ENCODE data around the gene NCF4. TPM values are rescaled to one million over a fixed set of nuclear protein-coding genes. Genes with fewer than 3 reads are reported as not detected.

NCF4 gene
- total RNA-seq, 1 experiment from 2014 or later, result not detected

- no peak for DNase-seq (ENCODE audit: low read depth)
These were observed 22.4 kb upstream of the NCF4 start for GRCh38 chr22:36838119-36839030.

GRCh38 chr22:36839356-36840073, 21.3 kb upstream of the NCF4 start:
- peak; percentile 5 for DNase-seq (ENCODE audit: low read depth)

GRCh38 chr22:36840106-36840505, 20.7 kb upstream of the NCF4 start:
- DNase-seq (ENCODE audit: low read depth), result no peak

- DNase-seq (ENCODE audit: low read depth), result no peak
These were observed 14.5 kb upstream of the NCF4 start for GRCh38 chr22:36846271-36846670.

GRCh38 chr22:36846949-36847348, 13.9 kb upstream of the NCF4 start:
- no peak for DNase-seq (ENCODE audit: low read depth)

GRCh38 chr22:36850056-36850455, 10.8 kb upstream of the NCF4 start:
- DNase-seq (ENCODE audit: low read depth), result no peak

- DNase-seq (ENCODE audit: low read depth), result no peak
These were observed 10.1 kb upstream of the NCF4 start for GRCh38 chr22:36850682-36851081.

- DNase-seq (ENCODE audit: low read depth), result no peak
These were observed 8.5 kb upstream of the NCF4 start for GRCh38 chr22:36852056-36852973.

GRCh38 chr22:36853407-36854099, 7.3 kb upstream of the NCF4 start:
- DNase-seq (ENCODE audit: low read depth), result peak; percentile 49

GRCh38 chr22:36855478-36855877, 5.3 kb upstream of the NCF4 start:
- no peak for DNase-seq (ENCODE audit: low read depth)

GRCh38 chr22:36856121-36856791, 4.5 kb upstream of the NCF4 start:
- DNase-seq (ENCODE audit: low read depth), result peak; percentile 68

GRCh38 chr22:36856792-36857135, 4.0 kb upstream of the NCF4 start:
- DNase-seq (ENCODE audit: low read depth), result no peak

GRCh38 chr22:36858156-36858555, 2.6 kb upstream of the NCF4 start:
- no peak for DNase-seq (ENCODE audit: low read depth)

- DNase-seq (ENCODE audit: low read depth), result no peak
These were observed 1.8 kb upstream of the NCF4 start for GRCh38 chr22:36858966-36859365.

GRCh38 chr22:36860017-36860416, 789 bp upstream of the NCF4 start:
- DNase-seq (ENCODE audit: low read depth), result no peak

- DNase-seq (ENCODE audit: low read depth), result no peak
These were observed 377 bp upstream of the NCF4 start for GRCh38 chr22:36860438-36860820.

- no peak for DNase-seq (ENCODE audit: low read depth)
These were observed 1.7 kb downstream of the NCF4 start for GRCh38 chr22:36862251-36863242.

GRCh38 chr22:36863281-36863680, 2.5 kb downstream of the NCF4 start:
- DNase-seq (ENCODE audit: low read depth), result no peak

- DNase-seq (ENCODE audit: low read depth), result no peak
These were observed 3.2 kb downstream of the NCF4 start for GRCh38 chr22:36863979-36864378.

Data from RPMI7951 (cell line).